Epithelial cell of proximal tubule (primary cell): ENCODE measurements around the gene CCNT1. TPM values are rescaled to one million over a fixed set of nuclear protein-coding genes. Genes with fewer than 3 reads are reported as not detected.

Source experiments
- DNase-seq: peaks from one replicate; pipeline ENCODE4 v3.0.0-alpha.2; 2011; ENCODE audit warnings: low read depth
- H3K4me3 ChIP-seq: 2 replicates; pipeline ENCODE4 v1.5.1; 2011; ENCODE audit warnings: low read depth, mild to moderate bottlenecking, low read length
- total RNA-seq: library from RNA; depleted of rRNA; stranded (reverse); fragments of >200 nt; gene quantifications from 2 replicates; pipeline ENCODE4 v1.2.3, GENCODE V29; 2015
- TF ChIP-seq, protein P1 (sequence below): conservative IDR thresholded peaks from 2 replicates; pipeline ENCODE4 v1.5.1; 2012; ENCODE audit warnings: low read depth, mild to moderate bottlenecking, low read length

CCNT1 gene
- total RNA-seq, 1 donor from 2014 or later, result 15.9 TPM

DNA sequence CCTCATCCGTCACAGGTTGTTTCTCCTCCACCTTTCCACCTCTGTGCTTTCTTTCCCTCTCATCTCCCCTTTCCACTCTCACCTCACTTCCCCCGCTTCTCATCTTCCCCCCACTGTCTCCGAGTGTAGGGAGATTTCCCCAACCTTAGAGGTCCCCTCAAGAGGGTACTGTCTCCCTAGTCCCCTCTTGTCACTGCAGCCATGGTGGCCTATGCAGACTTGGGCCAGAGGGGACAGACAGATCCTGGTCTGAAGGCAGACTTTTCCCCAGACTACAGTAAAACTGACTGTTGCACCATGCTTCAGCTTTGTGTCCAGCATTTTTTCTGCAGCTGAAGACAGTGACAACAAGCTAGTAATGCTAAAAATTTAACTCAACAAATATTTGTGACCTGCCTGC lies 75.7 kb downstream of the CCNT1 start:
- TF ChIP-seq, protein P1, sequence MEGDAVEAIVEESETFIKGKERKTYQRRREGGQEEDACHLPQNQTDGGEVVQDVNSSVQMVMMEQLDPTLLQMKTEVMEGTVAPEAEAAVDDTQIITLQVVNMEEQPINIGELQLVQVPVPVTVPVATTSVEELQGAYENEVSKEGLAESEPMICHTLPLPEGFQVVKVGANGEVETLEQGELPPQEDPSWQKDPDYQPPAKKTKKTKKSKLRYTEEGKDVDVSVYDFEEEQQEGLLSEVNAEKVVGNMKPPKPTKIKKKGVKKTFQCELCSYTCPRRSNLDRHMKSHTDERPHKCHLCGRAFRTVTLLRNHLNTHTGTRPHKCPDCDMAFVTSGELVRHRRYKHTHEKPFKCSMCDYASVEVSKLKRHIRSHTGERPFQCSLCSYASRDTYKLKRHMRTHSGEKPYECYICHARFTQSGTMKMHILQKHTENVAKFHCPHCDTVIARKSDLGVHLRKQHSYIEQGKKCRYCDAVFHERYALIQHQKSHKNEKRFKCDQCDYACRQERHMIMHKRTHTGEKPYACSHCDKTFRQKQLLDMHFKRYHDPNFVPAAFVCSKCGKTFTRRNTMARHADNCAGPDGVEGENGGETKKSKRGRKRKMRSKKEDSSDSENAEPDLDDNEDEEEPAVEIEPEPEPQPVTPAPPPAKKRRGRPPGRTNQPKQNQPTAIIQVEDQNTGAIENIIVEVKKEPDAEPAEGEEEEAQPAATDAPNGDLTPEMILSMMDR, result no peak
- H3K4me3 ChIP-seq, result no peak overlapping the region

DNA sequence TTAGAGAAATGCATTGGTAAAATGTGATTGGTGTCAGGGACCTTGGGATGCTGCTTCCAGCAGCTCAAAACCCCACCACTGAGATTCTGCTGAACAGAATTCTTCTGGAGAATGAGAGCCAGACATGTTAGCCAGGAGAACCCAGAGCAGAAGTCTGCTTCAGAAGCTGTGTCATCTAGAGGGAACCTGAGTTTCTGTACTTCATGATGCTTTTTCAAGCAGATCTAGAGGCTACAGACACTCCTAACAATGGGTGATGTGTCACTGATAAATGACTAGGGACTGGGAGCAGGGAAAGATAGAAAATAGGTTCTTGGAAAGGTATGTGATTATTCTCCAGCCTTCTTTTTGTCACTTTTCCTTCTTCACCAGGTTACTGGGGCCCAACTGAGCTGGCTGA lies 76.1 kb downstream of the CCNT1 start:
- TF ChIP-seq, protein P1, result no peak

More for the DNA sequence above, 75.7 kb downstream of the CCNT1 start:
- DNase-seq, result no peak

More for the DNA sequence above, 76.1 kb downstream of the CCNT1 start:
- H3K4me3 ChIP-seq, result no peak overlapping the region
- DNase-seq, result no peak

Other genes starting within 250 kb of the CCNT1 start
- gene ANP32D, start 244.1 kb downstream of the CCNT1 start, total RNA-seq, result not detected in 2 replicates
- gene C12orf54, start 234.2 kb downstream of the CCNT1 start, total RNA-seq, result not detected in 2 replicates
- not detected in 2 replicates for gene OR8S1, start 191.1 kb downstream of the CCNT1 start, total RNA-seq
- not detected in 2 replicates for gene LALBA, start 146.7 kb downstream of the CCNT1 start, total RNA-seq
- gene KANSL2, start 34.5 kb downstream of the CCNT1 start, total RNA-seq, result 69.0 and 90.4 TPM in 2 replicates
- 13.5 and 21.6 TPM in 2 replicates for gene ADCY6, start 72.4 kb upstream of the CCNT1 start, total RNA-seq
- 19.6 and 32.6 TPM in 2 replicates for gene CACNB3, start 101.8 kb upstream of the CCNT1 start, total RNA-seq
- 84.0 and 90.8 TPM in 2 replicates for gene DDX23, start 135.5 kb upstream of the CCNT1 start, total RNA-seq
- gene RND1, start 149.2 kb upstream of the CCNT1 start, total RNA-seq, result 3.3 and 8.9 TPM in 2 replicates
- gene FKBP11, start 208.8 kb upstream of the CCNT1 start, total RNA-seq, result 21.0 and 21.8 TPM in 2 replicates
- 62.8 and 108 TPM in 2 replicates for gene ARF3, start 240.8 kb upstream of the CCNT1 start, total RNA-seq